HepG2 (cell line): Measurements from ENCODE around the gene TSC22D2.

ENCODE experiments used
- CTCF ChIP-seq: sonication (generic); formaldehyde crosslinking; IDR thresholded peaks from 2 replicates; pipeline ENCODE4 v1.5.0; 2020; ENCODE audit warnings: mild to moderate bottlenecking, missing genetic modification reagents, moderate library complexity
- KLF16 ChIP-seq, 2 experiments: sonication (generic) in 1 of 2; formaldehyde crosslinking in 1 of 2; IDR thresholded peaks; 2 replicates each; pipeline versions ENCODE4 v1.6.1 to v1.8.0; 2016 to 2023; ENCODE audit warnings: missing genetic modification reagents in 2 of 2, missing compliant biosample characterization in 1 of 2
- PAWR ChIP-seq: sonication (generic); formaldehyde crosslinking; IDR thresholded peaks from 2 replicates; pipeline ENCODE4 v1.4.0; 2020; ENCODE audit warnings: missing genetic modification reagents, mild to moderate bottlenecking, borderline replicate concordance
- ZNF232 ChIP-seq: sonication (generic); formaldehyde crosslinking; IDR thresholded peaks from 2 replicates; pipeline ENCODE4 v1.4.0; 2020; ENCODE audit warnings: missing genetic modification reagents, borderline replicate concordance

- no peak for TF ChIP-seq KLF16 (CRISPR knock-in tag; IDR thresholded peaks at IDR 0.05)
- TF ChIP-seq PAWR (CRISPR knock-in tag): no peak
- no peak for TF ChIP-seq CTCF (CRISPR knock-in tag)
- TF ChIP-seq ZNF232 (CRISPR knock-in tag): no peak
Observed at GRCh38 chr3:150494411-150494977, 86.4 kb downstream of the TSC22D2 start.
